H9 (cell line): ENCODE measurements around the gene LMX1A. TPM values are rescaled to one million over a fixed set of nuclear protein-coding genes. Genes with fewer than 3 reads are reported as not detected.

ENCODE experiments used
- DNase-seq: peaks from one replicate; pipeline ENCODE4 v3.0.0-alpha.2; 2017
- H2AFZ ChIP-seq: one replicate; pipeline ENCODE4 v1.6.1; 2013; ENCODE audit warnings: mild to moderate bottlenecking, low read length, control low read depth, moderate library complexity
- H2AK5ac ChIP-seq: 2 replicates; pipeline ENCODE4 v1.6.1; 2013; ENCODE audit warnings: low read length, control low read depth, mixed read lengths; ENCODE audit not compliant: insufficient read length
- H2BK120ac ChIP-seq: one replicate; pipeline ENCODE4 v1.6.1; 2013; ENCODE audit warnings: low read depth, mild to moderate bottlenecking, low read length, control low read depth, inconsistent platforms; ENCODE audit not compliant: poor library complexity, severe bottlenecking
- H2BK12ac ChIP-seq: 2 replicates; pipeline ENCODE4 v1.6.1; 2013; ENCODE audit warnings: low read length, control low read depth, mixed read lengths, low read depth; ENCODE audit not compliant: insufficient read length
- H2BK15ac ChIP-seq: 2 replicates; pipeline ENCODE4 v1.6.1; 2013; ENCODE audit warnings: low read depth, low read length, control low read depth
- H2BK20ac ChIP-seq: one replicate; pipeline ENCODE4 v1.6.1; 2013; ENCODE audit warnings: low read depth, mild to moderate bottlenecking, low read length, control low read depth, inconsistent platforms; ENCODE audit not compliant: poor library complexity, severe bottlenecking
- H2BK5ac ChIP-seq: 2 replicates; pipeline ENCODE4 v1.6.1; 2013; ENCODE audit warnings: low read length, control low read depth, mixed read lengths; ENCODE audit not compliant: insufficient read length
- H3K14ac ChIP-seq: 2 replicates; pipeline ENCODE4 v1.6.1; 2013; ENCODE audit warnings: low read length, control low read depth; ENCODE audit not compliant: insufficient read depth
- H3K18ac ChIP-seq: 2 replicates; pipeline ENCODE4 v1.6.1; 2013; ENCODE audit warnings: low read depth, mild to moderate bottlenecking, mixed read lengths, low read length, control low read depth; ENCODE audit not compliant: insufficient read length
- H3K23ac ChIP-seq: 2 replicates; pipeline ENCODE4 v1.6.1; 2013; ENCODE audit warnings: low read length, control low read depth, mixed read lengths, low read depth; ENCODE audit not compliant: insufficient read length
- H3K23me2 ChIP-seq: 2 replicates; pipeline ENCODE4 v1.6.1; 2013; ENCODE audit warnings: low read depth, mild to moderate bottlenecking, mixed read lengths, low read length, control low read depth; ENCODE audit not compliant: insufficient read length, poor library complexity, severe bottlenecking
- H3K27ac ChIP-seq: 2 replicates; pipeline ENCODE4 v1.5.1; 2013; ENCODE audit warnings: low read length, control low read depth, mixed read lengths, low read depth; ENCODE audit not compliant: insufficient read length
- H3K27me3 ChIP-seq: 2 replicates; pipeline ENCODE4 v1.6.1; 2013; ENCODE audit warnings: low read length, control low read depth, inconsistent platforms; ENCODE audit not compliant: insufficient read depth
- H3K4ac ChIP-seq: 2 replicates; pipeline ENCODE4 v1.6.1; 2013; ENCODE audit warnings: low read depth, mild to moderate bottlenecking, control low read depth, inconsistent platforms, low read length, moderate library complexity
- H3K4me1 ChIP-seq: 2 replicates; pipeline ENCODE4 v1.6.1; 2013; ENCODE audit warnings: low read length, control low read depth, inconsistent platforms; ENCODE audit not compliant: insufficient read depth
- H3K4me2 ChIP-seq: 2 replicates; pipeline ENCODE4 v1.6.1; 2013; ENCODE audit warnings: low read length, control low read depth, mixed read lengths; ENCODE audit not compliant: insufficient read length, insufficient read depth
- H3K56ac ChIP-seq: 2 replicates; pipeline ENCODE4 v1.6.1; 2013; ENCODE audit warnings: low read depth, mild to moderate bottlenecking, mixed read lengths, low read length, control low read depth; ENCODE audit not compliant: insufficient read length
- H3K79me1 ChIP-seq: 2 replicates; pipeline ENCODE4 v1.6.1; 2013; ENCODE audit warnings: low read depth, mild to moderate bottlenecking, moderate library complexity, low read length, control low read depth, inconsistent platforms; ENCODE audit not compliant: insufficient read depth, poor library complexity, severe bottlenecking
- H3K79me2 ChIP-seq: 2 replicates; pipeline ENCODE4 v1.6.1; 2013; ENCODE audit warnings: low read length, control low read depth, inconsistent platforms; ENCODE audit not compliant: insufficient read depth
- H3K9ac ChIP-seq: 2 replicates; pipeline ENCODE4 v1.6.1; 2013; ENCODE audit warnings: low read length, control low read depth, mixed read lengths; ENCODE audit not compliant: insufficient read length; ENCODE audit errors: extremely low read depth
- H3K9me3 ChIP-seq: one replicate; pipeline ENCODE4 v1.6.1; 2013; ENCODE audit warnings: low read depth, low read length, inconsistent platforms; ENCODE audit not compliant: control insufficient read depth
- H3T11ph ChIP-seq: one replicate; pipeline ENCODE4 v1.6.1; 2013; ENCODE audit warnings: mild to moderate bottlenecking, low read length, control low read depth, inconsistent platforms
- H4K20me1 ChIP-seq: one replicate; pipeline ENCODE4 v1.6.1; 2013; ENCODE audit not compliant: control insufficient read depth, insufficient read length, insufficient read depth
- H4K5ac ChIP-seq: 2 replicates; pipeline ENCODE4 v1.6.1; 2013; ENCODE audit warnings: low read depth, mild to moderate bottlenecking, mixed read lengths, low read length, control low read depth; ENCODE audit not compliant: insufficient read length
- H4K8ac ChIP-seq: replicated peaks from 2 replicates; pipeline ENCODE4 v1.6.1; 2013; ENCODE audit warnings: low read length, control low read depth, mixed read lengths, low read depth; ENCODE audit not compliant: insufficient read length
- H4K91ac ChIP-seq: 2 replicates; pipeline ENCODE4 v1.6.1; 2013; ENCODE audit warnings: low read depth, mild to moderate bottlenecking, moderate library complexity, mixed read lengths, low read length, control low read depth; ENCODE audit not compliant: insufficient read length
- H3K27ac Mint-ChIP-seq, 3 experiments: 2 replicates in 2 of 3; 3 replicates in 1 of 3; pipeline ENCODE4 v1.8.0; 2020 to 2021; ENCODE audit warnings: mixed read lengths in 3 of 3, mild to moderate bottlenecking in 1 of 3, moderate library complexity in 1 of 3
- H3K27me3 Mint-ChIP-seq: 2 replicates; pipeline ENCODE4 v1.8.0; 2021; ENCODE audit warnings: low read depth, mild to moderate bottlenecking, moderate library complexity, mixed read lengths
- H3K36me3 Mint-ChIP-seq, 3 experiments: 2 replicates in 2 of 3; 3 replicates in 1 of 3; pipeline ENCODE4 v1.8.0; 2020 to 2021; ENCODE audit warnings: low read depth in 3 of 3, mixed read lengths in 3 of 3; ENCODE audit not compliant: insufficient read depth in 1 of 3
- H3K4me1 Mint-ChIP-seq, 2 experiments: 2 replicates each; pipeline ENCODE4 v1.8.0; 2020; ENCODE audit warnings: mixed read lengths in 2 of 2
- H3K4me3 Mint-ChIP-seq, 2 experiments: 2 replicates in 1 of 2; 3 replicates in 1 of 2; pipeline ENCODE4 v1.8.0; 2020 to 2021; ENCODE audit warnings: mild to moderate bottlenecking in 2 of 2, mixed read lengths in 2 of 2, moderate library complexity in 1 of 2
- H3K9me3 Mint-ChIP-seq, 2 experiments: 2 replicates in 1 of 2; 3 replicates in 1 of 2; pipeline ENCODE4 v1.8.0; 2020; ENCODE audit warnings: mild to moderate bottlenecking in 2 of 2, mixed read lengths in 2 of 2, moderate library complexity in 1 of 2
- CTCF ChIP-seq: fragments of 200-600 bp; sonication (generic); conservative IDR thresholded peaks from 3 replicates; pipeline ENCODE4 v1.8.0; 2021; ENCODE audit warnings: antibody characterized with exemption, mild to moderate bottlenecking
- WGBS: extraction: QIAGEN DNeasy Blood & Tissue Kit; methylation state at CpG from one replicate; pipeline ENCODE4 v1.1.7; 2013; ENCODE audit warnings: missing lambda C conversion rate, low lambda C conversion rate, mixed read lengths; ENCODE audit not compliant: insufficient read length; ENCODE audit errors: extremely low coverage; 5-methylcytosine and 5-hydroxymethylcytosine counted together
- total RNA-seq: library from RNA; stranded (reverse); gene quantifications from 2 replicates; pipeline ENCODE4 v1.2.1, GENCODE V29; 2021

The LMX1A gene
- total RNA-seq, 1 experiment from 2014 or later, result not detected

GRCh38 chr1:165225062-165225461 lies 131.5 kb downstream of the LMX1A start:
- H3K79me1 ChIP-seq, result no peaks in the 10 kb centered on the region
- H3K56ac ChIP-seq, result no peak overlapping the region
- no peak for TF ChIP-seq CTCF
- no peak overlapping the region for H2AFZ ChIP-seq
- no peaks in the 10 kb centered on the region for H3K27me3 ChIP-seq
- H3K9ac ChIP-seq, result no peak overlapping the region
- H2BK120ac ChIP-seq, result no peak overlapping the region
- H3K79me2 ChIP-seq, result no peaks in the 10 kb centered on the region
- no peak overlapping the region for H4K91ac ChIP-seq
- no peaks in the 10 kb centered on the region for H3K23me2 ChIP-seq
- no peaks in the 10 kb centered on the region for H4K20me1 ChIP-seq
- no peak overlapping the region for H3K4me2 ChIP-seq
- no peaks in the 10 kb centered on the region for H3K9me3 ChIP-seq
- Mint-ChIP-seq H3K27ac (no peak overlapping the region), H3K4me1 (peaks cover 28 to 41% of the 10 kb centered on the region in 2 experiments), H3K27me3 (peaks cover 3% of the 10 kb centered on the region), H3K9me3 (no peaks in the 10 kb centered on the region), H3K36me3 (no peaks in the 10 kb centered on the region; a peak in 1 of 7 replicates), H3K4me3 (no peak overlapping the region)
- WGBS, result no CpG with 5 or more reads among the region's 3 CpGs
- H3K27ac ChIP-seq, result no peak overlapping the region
- no peak overlapping the region for H4K8ac ChIP-seq
- DNase-seq, result no peak
- H3K18ac ChIP-seq, result no peak overlapping the region
- no peak overlapping the region for H4K5ac ChIP-seq
- H2AK5ac ChIP-seq, result no peak overlapping the region
- no peak overlapping the region for H3K4ac ChIP-seq
- no peak overlapping the region for H2BK15ac ChIP-seq
- H3K14ac ChIP-seq, result no peak overlapping the region
- 0 out of 2 replicates have a peak, but pooled peaks cover 4% of the 10 kb centered on the region for H3K4me1 ChIP-seq
- no peak overlapping the region for H3T11ph ChIP-seq
- no peak overlapping the region for H3K23ac ChIP-seq
- H2BK20ac ChIP-seq, result no peak overlapping the region
- H2BK12ac ChIP-seq, result no peak overlapping the region
- H2BK5ac ChIP-seq, result no peak overlapping the region
